Smooth muscle cell (in vitro differentiated cells): ENCODE measurements around the gene DNAH7. TPM values are rescaled to one million over a fixed set of nuclear protein-coding genes. Genes with fewer than 3 reads are reported as not detected.

ENCODE experiments used
- DNase-seq: peaks from one replicate; lab custom pipeline; 2025; ENCODE audit not compliant: unreplicated experiment; lab: John Stamatoyannopoulos, UW
- H2AFZ ChIP-seq: fragments of 200-600 bp; sonication (generic); 2 replicates; pipeline ENCODE4 v1.6.0; 2016; ENCODE audit warnings: antibody characterized with exemption, low read depth, mild to moderate bottlenecking
- H3F3A ChIP-seq: fragments of 200-600 bp; sonication (generic); 2 replicates; pipeline ENCODE4 v1.6.0; 2017; ENCODE audit warnings: antibody characterized with exemption, low read depth
- H3K27ac ChIP-seq: fragments of 200-600 bp; sonication (generic); 2 replicates; pipeline ENCODE4 v1.5.1; 2016; ENCODE audit warnings: low read depth, mild to moderate bottlenecking
- H3K27me3 ChIP-seq: fragments of 200-600 bp; sonication (generic); 2 replicates; pipeline ENCODE4 v1.6.1; 2016; ENCODE audit warnings: low read depth, mild to moderate bottlenecking
- H3K36me3 ChIP-seq: fragments of 200-600 bp; sonication (generic); 2 replicates; pipeline ENCODE4 v1.5.1; 2016; ENCODE audit warnings: low read depth
- H3K4me1 ChIP-seq: fragments of 200-600 bp; sonication (generic); 2 replicates; pipeline ENCODE4 v1.5.1; 2016; ENCODE audit warnings: low read depth
- H3K4me2 ChIP-seq: fragments of 200-600 bp; sonication (generic); 2 replicates; pipeline ENCODE4 v1.6.0; 2016; ENCODE audit warnings: mild to moderate bottlenecking
- H3K4me3 ChIP-seq: fragments of 200-600 bp; sonication (generic); 2 replicates; pipeline ENCODE4 v1.5.1; 2016; ENCODE audit warnings: mild to moderate bottlenecking
- H3K79me2 ChIP-seq: fragments of 200-600 bp; sonication (generic); 2 replicates; pipeline ENCODE4 v1.6.0; 2016; ENCODE audit warnings: low read depth, mild to moderate bottlenecking
- H3K9ac ChIP-seq: fragments of 200-600 bp; sonication (generic); 2 replicates; pipeline ENCODE4 v1.6.0; 2016; ENCODE audit warnings: low read depth
- H3K9me3 ChIP-seq: fragments of 200-600 bp; sonication (generic); replicated peaks from 2 replicates; pipeline ENCODE4 v1.5.1; 2016; ENCODE audit warnings: low read depth
- H4K20me1 ChIP-seq: fragments of 200-600 bp; sonication (generic); 2 replicates; pipeline ENCODE4 v1.6.0; 2016; ENCODE audit warnings: low read depth
- CTCF ChIP-seq: fragments of 200-600 bp; sonication (generic); IDR thresholded peaks from 2 replicates; pipeline ENCODE4 v1.5.1; 2017; ENCODE audit warnings: borderline replicate concordance, mild to moderate bottlenecking, antibody characterized with exemption; ENCODE audit not compliant: insufficient read depth, poor library complexity, severe bottlenecking
- WGBS: methylation state at CpG from one replicate; pipeline ENCODE4 v1.1.7; 2016; ENCODE audit warnings: low lambda C conversion rate; 5-methylcytosine and 5-hydroxymethylcytosine counted together
- polyA plus RNA-seq: library from polyadenylated mRNA; unstranded; fragments of >200 nt; fragmentation: Nextera tagmentation; extraction: Ambion mirVana; gene quantifications from 2 replicates; pipeline ENCODE4 v1.2.1, GENCODE V29; 2016
- total RNA-seq: library from RNA; depleted of rRNA; stranded (reverse); fragments of >200 nt; gene quantifications from 2 replicates; pipeline ENCODE4 v1.2.3, GENCODE V29; 2014

DNAH7 gene
- total and polyA plus RNA-seq, 2 experiments from 2014 or later: 0.99 to 1.2 TPM

GRCh38 chr2:196063773-196064172, 4.9 kb downstream of the DNAH7 start:
- no peaks in the 10 kb centered on the region for H3K9me3 ChIP-seq
- no peaks in the 10 kb centered on the region for H3K27me3 ChIP-seq
- WGBS: 98% methylated on average over 5 of the region's 5 CpGs
- H3K4me1 ChIP-seq: peaks cover 5% of the 10 kb centered on the region
- H3K79me2 ChIP-seq: no peaks in the 10 kb centered on the region
- H4K20me1 ChIP-seq: no peaks in the 10 kb centered on the region
- no peak overlapping the region for H2AFZ ChIP-seq
- no peak overlapping the region for H3K4me2 ChIP-seq
- H3F3A ChIP-seq: no peaks in the 10 kb centered on the region
- no peak for TF ChIP-seq CTCF
- H3K9ac ChIP-seq: no peak overlapping the region
- no peak overlapping the region for H3K4me3 ChIP-seq
- H3K27ac ChIP-seq: no peak overlapping the region
- no peak for DNase-seq
- no peaks in the 10 kb centered on the region for H3K36me3 ChIP-seq

GRCh38 chr2:196059491-196059960, 9.1 kb downstream of the DNAH7 start:
- H3K36me3 ChIP-seq: no peaks in the 10 kb centered on the region
- 75% methylated on average over 3 of the region's 3 CpGs for WGBS
- no peak for DNase-seq
- no peaks in the 10 kb centered on the region for H3K9me3 ChIP-seq
- H3K27ac ChIP-seq: no peak overlapping the region
- no peaks in the 10 kb centered on the region for H3K79me2 ChIP-seq
- H3K27me3 ChIP-seq: no peaks in the 10 kb centered on the region
- no peak overlapping the region for H3K4me3 ChIP-seq
- no peak overlapping the region for H2AFZ ChIP-seq
- no peaks in the 10 kb centered on the region for H3K4me1 ChIP-seq
- H3K4me2 ChIP-seq: no peak overlapping the region
- H3K9ac ChIP-seq: no peak overlapping the region
- no peak for TF ChIP-seq CTCF
- no peaks in the 10 kb centered on the region for H4K20me1 ChIP-seq
- no peaks in the 10 kb centered on the region for H3F3A ChIP-seq

- Histone ChIP-seq H2AFZ (no peak overlapping the region), H3K27me3 (no peaks in the 10 kb centered on the region), H3K27ac (no peak overlapping the region), H3K4me3 (no peak overlapping the region), H3K4me2 (no peak overlapping the region), H3F3A (no peaks in the 10 kb centered on the region), H3K36me3 (no peaks in the 10 kb centered on the region), H3K4me1 (no peaks in the 10 kb centered on the region), H3K9ac (no peak overlapping the region), H3K9me3 (no peaks in the 10 kb centered on the region), H4K20me1 (no peaks in the 10 kb centered on the region), H3K79me2 (no peaks in the 10 kb centered on the region)
- TF ChIP-seq CTCF: no peak
- no peak for DNase-seq
- 89% methylated on average over 2 of the region's 2 CpGs for WGBS
These were observed 14.0 kb downstream of the DNAH7 start for GRCh38 chr2:196054631-196055030.

GRCh38 chr2:196046123-196046917, 22.3 kb downstream of the DNAH7 start:
- Histone ChIP-seq H2AFZ (no peak overlapping the region), H3K9ac (no peak overlapping the region), H3F3A (no peaks in the 10 kb centered on the region), H3K27ac (no peak overlapping the region), H3K79me2 (no peaks in the 10 kb centered on the region), H3K27me3 (no peaks in the 10 kb centered on the region), H3K4me3 (no peak overlapping the region), H3K4me1 (no peaks in the 10 kb centered on the region), H3K4me2 (no peak overlapping the region), H3K36me3 (no peaks in the 10 kb centered on the region), H3K9me3 (no peaks in the 10 kb centered on the region), H4K20me1 (no peaks in the 10 kb centered on the region)
- no peak for DNase-seq
- no peak for TF ChIP-seq CTCF
- 87% methylated on average over 7 of the region's 7 CpGs for WGBS
